Activated T-helper 9 cell treated with anti-CD3 and anti-CD28 coated beads, Interleukin-2, amount 50 U/mL, for 16 hours (primary cell): ENCODE results near the gene LTK.

Experiments used
- DNase-seq: peaks from one replicate; pipeline ENCODE4 v3.0.0-alpha.2; 2020; ENCODE audit warnings: low read depth

Gene LTK

GRCh38 chr15:41498657-41499056, 15.0 kb downstream of the LTK start:
- no peak for DNase-seq

- no peak for DNase-seq
Measured at GRCh38 chr15:41495736-41496599, 17.7 kb downstream of the LTK start.

GRCh38 chr15:41494922-41495735, 18.5 kb downstream of the LTK start:
- no peak for DNase-seq

GRCh38 chr15:41494190-41494921, 19.3 kb downstream of the LTK start:
- peak; percentile 33 for DNase-seq

GRCh38 chr15:41493902-41494189, 19.8 kb downstream of the LTK start:
- DNase-seq = no peak

GRCh38 chr15:41493205-41493901, 20.3 kb downstream of the LTK start, which contains the start of gene ITPKA:
Gene ITPKA, plus strand, starts transcription at chr15:41493874. Its CDS starts 54 bp downstream, at chr15:41493928.
- peak; percentile 86 for DNase-seq

- DNase-seq = no peak
Measured at GRCh38 chr15:41492597-41493204, 20.9 kb downstream of the LTK start.

GRCh38 chr15:41491889-41492288, 21.7 kb downstream of the LTK start:
- no peak for DNase-seq

GRCh38 chr15:41490355-41490754, 23.3 kb downstream of the LTK start:
- DNase-seq = no peak

GRCh38 chr15:41489641-41490040, 24.0 kb downstream of the LTK start:
- no peak for DNase-seq

- DNase-seq = no peak
Measured at GRCh38 chr15:41487802-41488201, 25.8 kb downstream of the LTK start.

- DNase-seq = no peak
Measured at GRCh38 chr15:41487381-41487780, 26.2 kb downstream of the LTK start.

GRCh38 chr15:41486286-41486685, 27.3 kb downstream of the LTK start:
- DNase-seq = no peak

- no peak for DNase-seq
Measured at GRCh38 chr15:41484937-41485625, 28.5 kb downstream of the LTK start.

- no peak for DNase-seq
Measured at GRCh38 chr15:41483519-41483918, 30.1 kb downstream of the LTK start.

- no peak for DNase-seq
Measured at GRCh38 chr15:41483115-41483514, 30.5 kb downstream of the LTK start.

- no peak for DNase-seq
Measured at GRCh38 chr15:41482110-41482877, 31.3 kb downstream of the LTK start.

- no peak for DNase-seq
Measured at GRCh38 chr15:41480396-41481140, 33.1 kb downstream of the LTK start.

- no peak for DNase-seq
Measured at GRCh38 chr15:41476416-41477048, 37.1 kb downstream of the LTK start.
